GM19438 (cell line): Measurements from ENCODE around the gene GATB.

Experiments used
- ATAC-seq: cut with Tn5 transposase; IDR thresholded peaks from one replicate; pipeline ENCODE4 v1.9.1; 2021; ENCODE audit warnings: low read depth; ENCODE audit not compliant: unreplicated experiment

Gene GATB

GRCh38 chr4:151703401-151703800 lies 57.4 kb downstream of the GATB start:
- ATAC-seq, result no peak

GRCh38 chr4:151702256-151702655 lies 58.6 kb downstream of the GATB start:
- no peak for ATAC-seq

DNA sequence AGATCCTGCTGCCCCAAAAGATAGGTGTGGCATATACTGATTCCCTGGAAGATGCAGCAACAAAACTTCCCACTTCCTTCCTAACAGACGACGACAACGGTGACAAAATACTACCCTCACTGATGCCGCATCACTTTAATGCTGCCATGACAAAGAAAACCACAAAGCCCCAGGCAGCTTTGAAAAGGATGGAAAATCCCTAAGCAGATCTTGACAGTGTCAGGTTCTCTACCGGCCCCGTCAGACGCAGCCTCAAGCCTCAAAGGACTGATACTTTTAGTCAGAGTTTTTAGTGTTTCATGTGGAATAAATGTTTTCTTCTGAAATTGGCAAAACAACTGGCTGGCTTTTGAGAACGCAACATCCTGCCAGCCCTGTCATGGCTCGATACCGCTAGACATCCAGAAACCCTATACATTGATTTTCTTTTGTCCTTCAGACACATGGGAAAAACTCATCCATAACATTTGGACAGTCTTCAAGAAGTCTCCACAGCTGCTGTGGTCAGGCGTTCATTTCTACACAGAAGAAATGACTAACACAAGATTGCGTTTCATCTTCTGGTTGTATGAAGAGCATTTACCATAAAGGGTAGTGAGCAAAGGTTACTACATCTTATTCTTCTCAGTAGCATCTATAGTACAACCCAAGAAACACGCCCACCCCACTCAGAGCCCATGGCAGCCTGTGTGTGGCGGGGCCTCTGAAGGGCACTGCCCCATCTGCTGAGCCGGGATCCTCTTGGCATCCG lies 60.1 kb downstream of the GATB start:
- no peak for ATAC-seq

DNA sequence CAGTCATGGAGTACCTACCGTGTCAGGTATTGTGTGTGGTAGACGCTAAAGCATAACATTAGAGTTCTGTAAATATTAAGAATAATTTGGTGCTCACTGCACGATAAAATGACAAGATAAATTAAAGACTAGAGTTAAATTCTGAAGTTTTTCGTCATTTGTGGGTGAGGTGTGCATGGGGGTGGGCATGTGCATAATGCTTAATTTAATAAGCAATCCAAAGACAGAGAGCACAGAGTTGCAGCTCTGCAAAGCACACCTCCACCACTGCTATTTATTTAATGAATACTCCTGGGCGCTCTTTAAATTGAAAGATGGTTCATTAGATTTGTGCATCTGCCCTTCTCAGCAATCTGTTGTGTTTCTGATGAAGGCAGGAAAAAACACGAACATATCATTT lies 62.6 kb downstream of the GATB start:
- ATAC-seq, result no peak

GRCh38 chr4:151694961-151695720 lies 65.7 kb downstream of the GATB start:
- ATAC-seq, result no peak

DNA sequence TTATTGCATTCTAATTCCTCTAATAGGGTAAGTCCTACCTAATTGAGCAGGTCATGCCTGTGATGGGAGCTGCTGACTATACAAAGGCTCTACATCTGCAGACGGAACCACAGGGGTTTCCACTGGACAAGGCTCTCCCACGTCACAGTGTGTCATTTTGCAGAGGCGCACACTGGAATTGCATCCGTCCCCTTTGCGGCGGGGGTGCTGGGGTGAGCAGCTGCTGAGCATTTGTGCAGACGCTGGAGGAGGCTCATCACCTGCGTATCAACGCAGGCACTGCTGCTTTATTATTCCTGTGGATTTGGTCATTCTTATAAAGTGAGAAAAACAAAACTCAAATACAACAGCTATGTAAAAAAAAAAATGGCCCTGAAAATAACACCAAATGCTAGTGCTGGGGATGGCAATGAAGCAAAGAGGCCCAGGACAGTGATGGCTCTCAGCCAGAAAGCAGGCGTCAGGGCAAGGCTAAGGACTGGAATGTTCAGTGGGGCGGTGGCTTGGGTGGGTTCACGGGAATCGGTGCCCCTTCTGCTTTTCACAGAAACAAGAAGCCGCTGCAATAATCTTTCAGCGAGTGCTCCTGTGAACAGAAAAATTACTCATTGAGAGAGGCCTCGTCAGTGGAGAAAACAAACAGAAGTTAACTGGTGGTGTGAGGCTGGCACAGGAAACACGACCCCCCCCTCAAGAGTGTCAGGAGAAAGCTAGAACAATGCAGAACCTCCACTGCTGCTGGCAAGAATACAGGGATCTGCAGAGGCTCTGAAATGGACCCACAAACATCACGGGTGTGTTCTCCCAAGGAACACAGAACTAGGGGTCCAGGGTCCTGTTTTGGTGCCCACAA lies 67.8 kb downstream of the GATB start:
- no peak for ATAC-seq

GRCh38 chr4:151692443-151692782 lies 68.4 kb downstream of the GATB start:
- no peak for ATAC-seq

DNA sequence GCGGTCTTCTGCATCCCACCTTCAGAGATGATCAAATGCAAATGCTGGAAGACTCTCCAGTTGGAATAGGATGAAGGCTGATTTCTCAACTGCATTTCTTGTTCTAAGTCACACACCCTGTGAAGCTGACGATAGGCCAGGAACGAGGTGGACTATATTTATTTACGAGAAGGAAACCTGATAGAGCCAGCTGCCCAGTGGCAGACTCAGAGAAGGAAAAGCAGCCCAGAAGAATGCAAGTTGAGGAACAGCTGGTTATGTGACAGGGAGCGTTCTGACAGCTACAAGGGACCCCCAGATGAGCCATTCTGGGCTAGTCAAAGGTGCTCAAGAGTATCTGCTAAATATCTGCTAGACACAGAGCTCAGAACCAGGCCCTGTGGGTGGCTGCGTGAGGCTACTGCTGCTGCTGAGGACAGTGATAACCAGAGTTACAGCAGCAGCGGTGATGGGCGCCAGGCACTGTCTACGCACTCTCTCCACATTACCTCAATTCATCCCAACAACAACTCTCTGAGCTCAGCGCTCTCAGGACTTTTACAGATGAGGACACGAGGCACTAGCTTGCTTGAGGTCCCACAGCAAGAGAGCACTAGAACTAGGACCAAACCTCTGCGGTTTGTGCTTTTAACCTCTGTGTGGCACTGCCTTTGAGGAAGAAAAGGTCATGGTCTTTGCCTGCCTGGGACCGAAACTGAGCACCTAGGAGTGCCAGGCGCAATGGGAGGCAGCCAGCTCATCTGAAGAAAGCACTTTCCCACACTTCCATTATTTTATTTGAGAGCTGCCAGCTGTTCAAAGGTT lies 69.0 kb downstream of the GATB start:
- no peak for ATAC-seq

DNA sequence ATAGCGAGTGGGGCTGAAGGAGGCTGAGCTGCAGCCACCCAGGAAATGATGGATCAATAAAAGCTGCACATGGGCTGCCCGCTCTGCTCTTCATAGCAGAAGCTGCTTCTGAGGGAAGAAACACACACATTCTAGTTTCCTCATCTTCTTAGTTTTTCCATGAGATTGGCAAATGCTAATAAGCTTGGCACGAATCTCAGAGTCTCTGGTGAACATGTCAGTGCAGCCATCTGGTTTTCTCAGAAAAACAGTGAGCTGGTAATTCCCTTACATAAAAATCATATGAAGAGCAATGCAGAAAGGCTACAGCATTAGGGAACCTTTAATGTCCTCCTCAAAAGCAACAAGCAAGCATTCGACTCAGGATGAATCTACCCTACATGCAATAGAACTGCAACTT lies 69.9 kb downstream of the GATB start:
- ATAC-seq, result no peak

GRCh38 chr4:151690164-151690870 lies 70.5 kb downstream of the GATB start:
- ATAC-seq, result no peak

- no peak for ATAC-seq
These were observed 71.4 kb downstream of the GATB start for GRCh38 chr4:151689211-151689991.

DNA sequence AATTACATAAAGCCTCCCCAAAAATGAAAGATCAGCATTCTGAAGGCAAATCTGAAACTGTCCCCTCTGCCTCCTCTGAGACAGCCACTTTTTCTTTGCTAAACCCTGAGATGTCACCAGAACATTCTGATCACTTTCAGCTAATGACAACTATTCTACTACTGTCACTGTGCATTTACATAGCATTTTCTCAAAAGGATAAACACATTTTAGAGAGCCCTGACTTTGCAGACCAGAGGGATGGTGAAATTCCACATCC lies 72.1 kb downstream of the GATB start:
- ATAC-seq, result no peak

GRCh38 chr4:151688003-151688784 lies 72.6 kb downstream of the GATB start:
- ATAC-seq, result no peak

DNA sequence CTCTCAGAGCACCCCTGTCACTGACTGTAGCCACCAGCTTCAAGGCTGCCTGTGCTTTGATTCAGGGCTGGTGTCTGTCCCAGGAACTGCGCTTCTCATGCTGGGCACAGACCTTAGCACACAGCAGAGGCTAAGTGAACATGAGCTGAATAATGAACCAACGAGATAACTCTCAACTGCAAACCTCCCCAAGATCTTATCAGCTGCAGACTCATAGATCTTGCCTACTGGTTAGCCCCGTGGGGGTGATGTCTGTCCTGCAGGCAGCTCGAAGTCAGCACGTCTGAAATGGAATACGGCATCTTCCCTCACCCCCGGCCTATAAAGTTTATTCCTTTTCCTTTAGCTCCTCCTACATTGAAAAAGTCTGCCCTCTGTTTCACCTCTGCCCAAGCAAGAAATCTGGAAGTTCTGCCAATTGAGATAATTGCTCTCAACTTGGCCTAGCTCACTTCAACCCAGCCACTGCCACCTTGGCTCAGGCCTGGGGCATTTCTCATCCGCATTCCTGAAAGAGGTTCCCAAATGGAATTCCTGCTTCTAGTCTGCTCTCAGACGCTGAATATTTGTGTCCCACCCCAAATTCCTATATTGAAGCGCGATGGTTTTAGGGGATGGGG lies 73.7 kb downstream of the GATB start:
- no peak for ATAC-seq

- no peak for ATAC-seq
These were observed 75.5 kb downstream of the GATB start for GRCh38 chr4:151685303-151685702.

DNA sequence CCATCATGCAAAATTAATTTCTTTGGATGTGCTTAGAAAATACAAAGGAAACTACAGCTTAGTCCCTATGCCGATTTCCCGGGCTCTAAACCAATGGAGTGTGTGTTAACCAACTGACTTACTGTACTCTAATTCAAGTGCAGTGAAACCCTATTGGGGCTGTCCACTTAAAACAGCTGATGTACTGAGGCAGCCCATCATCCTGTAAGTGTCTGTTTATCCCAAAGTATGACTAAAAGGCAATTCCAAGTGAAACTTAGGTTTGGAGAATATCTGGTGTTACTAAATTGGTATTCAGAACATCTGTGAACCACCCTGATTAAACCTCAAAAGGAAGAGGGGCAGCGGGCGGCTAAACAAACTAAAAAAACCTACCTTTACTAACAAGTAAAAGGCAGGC lies 79.7 kb downstream of the GATB start:
- ATAC-seq, result no peak

DNA sequence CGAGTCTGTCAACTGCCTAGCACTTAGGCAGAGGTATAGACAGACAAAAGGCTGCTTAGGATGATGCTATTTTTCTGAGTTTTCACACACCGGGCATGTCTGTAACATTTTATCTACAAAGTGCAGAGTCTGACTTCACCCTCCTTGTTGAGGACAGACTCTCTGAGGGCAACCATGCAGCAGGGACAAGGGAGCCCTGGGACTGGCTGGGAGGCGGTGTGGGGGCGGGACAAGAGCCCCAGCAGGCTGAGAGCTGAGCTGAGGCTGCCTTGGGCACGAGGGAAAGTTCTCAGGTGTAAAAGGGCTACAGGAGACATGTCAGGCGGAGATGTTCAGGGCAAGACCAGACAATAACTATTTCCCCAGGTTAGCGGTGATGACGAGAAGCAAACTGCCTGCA lies 81.6 kb downstream of the GATB start:
- ATAC-seq, result no peak
